Kidney (tissue), 14 donors: ENCODE results near the gene MYO1D. TPM values are rescaled to one million over a fixed set of nuclear protein-coding genes. Genes with fewer than 3 reads are reported as not detected.

Experiments used
- DNase-seq, 5 donors: peaks; one replicate each; pipeline ENCODE4 v3.0.0-alpha.2; 2013 to 2020
- FAIRE-seq: peaks from 2 replicates; lab custom pipeline; 2012; peaks lifted over from hg19 to GRCh38; lab: Jason Lieb, UNC
- H3K27ac ChIP-seq, 2 donors: one replicate each; pipeline ENCODE4 v1.7.0; 2013; ENCODE audit warnings: low read depth in 2 of 2, low read length in 2 of 2, inconsistent platforms in 1 of 2
- H3K27me3 ChIP-seq: one replicate; pipeline ENCODE4 v1.7.1; 2013; ENCODE audit warnings: low read length, inconsistent platforms; ENCODE audit not compliant: control insufficient read depth, insufficient read depth
- H3K36me3 ChIP-seq, 3 donors: one replicate each; pipeline versions ENCODE4 v1.7.0 to v1.7.1; 2013; ENCODE audit warnings: low read length in 3 of 3, control low read depth in 1 of 3, inconsistent platforms in 1 of 3; ENCODE audit not compliant: insufficient read depth in 3 of 3, control insufficient read depth in 2 of 3
- H3K4me1 ChIP-seq, 3 donors: one replicate each; pipeline versions ENCODE4 v1.7.0 to v1.7.1; 2013; ENCODE audit warnings: low read length in 3 of 3, inconsistent platforms in 1 of 3, low read depth in 1 of 3; ENCODE audit not compliant: control insufficient read depth in 2 of 3, insufficient read depth in 2 of 3
- H3K4me3 ChIP-seq, 3 donors: one replicate each; pipeline versions ENCODE4 v1.7.0 to v1.8.1; 2013; ENCODE audit warnings: low read length in 3 of 3, control low read depth in 1 of 3, inconsistent platforms in 1 of 3
- H3K9ac ChIP-seq, 3 donors: one replicate each; pipeline versions ENCODE4 v1.7.0 to v1.7.1; 2013; ENCODE audit warnings: low read length in 3 of 3, control low read depth in 1 of 3, inconsistent platforms in 1 of 3
- H3K9me3 ChIP-seq, 3 donors: one replicate each; pipeline versions ENCODE4 v1.7.0 to v1.7.1; 2013; ENCODE audit warnings: low read length in 3 of 3, control low read depth in 1 of 3, inconsistent platforms in 1 of 3; ENCODE audit not compliant: control insufficient read depth in 2 of 3, insufficient read depth in 1 of 3
- intact Hi-C: fragments of 100-400 bp; cut with DNase I; formaldehyde crosslinking; loops from one replicate; pipeline ENCODE4 v1.11.1; 2022
- polyA plus RNA-seq: library from polyadenylated mRNA; stranded (reverse); fragments of 350-450 nt; fragmentation: Illumina TruSeq; extraction: RNeasy Lipid Tissue Mini Kit (QIAGEN cat#74804); gene quantifications from one replicate; pipeline ENCODE4 v1.2.3, GENCODE V29; 2014; ENCODE audit warnings: low read depth, low replicate concordance; ENCODE audit not compliant: insufficient read depth
- total RNA-seq: library from RNA; stranded (reverse); fragmentation: NEBNext Ultra II Directional; extraction: Animal tissue kit (Norgen Biotek cat#: 25700); gene quantifications from one replicate; pipeline ENCODE4 v1.2.1, GENCODE V29; 2021
- TF ChIP-seq, protein P1 (sequence below): IDR thresholded peaks from 3 replicates; pipeline ENCODE4 v1.5.1; 2012; ENCODE audit warnings: mild to moderate bottlenecking, moderate library complexity, borderline replicate concordance; ENCODE audit not compliant: insufficient read depth; ENCODE audit errors: extremely low read depth
- donor health status: control.
- donor health status: control.
- donor health status: control.
- donor health status: control.
- donor health status: control.
- donor health status: DM: yes; HTN: yes; CAD: no.
- donor health status: Normal renal cell carcinoma (clear cell type).

The MYO1D gene
- total and polyA plus RNA-seq, 2 donors from 2014 or later, result 21.1 to 99.9 TPM

DNA sequence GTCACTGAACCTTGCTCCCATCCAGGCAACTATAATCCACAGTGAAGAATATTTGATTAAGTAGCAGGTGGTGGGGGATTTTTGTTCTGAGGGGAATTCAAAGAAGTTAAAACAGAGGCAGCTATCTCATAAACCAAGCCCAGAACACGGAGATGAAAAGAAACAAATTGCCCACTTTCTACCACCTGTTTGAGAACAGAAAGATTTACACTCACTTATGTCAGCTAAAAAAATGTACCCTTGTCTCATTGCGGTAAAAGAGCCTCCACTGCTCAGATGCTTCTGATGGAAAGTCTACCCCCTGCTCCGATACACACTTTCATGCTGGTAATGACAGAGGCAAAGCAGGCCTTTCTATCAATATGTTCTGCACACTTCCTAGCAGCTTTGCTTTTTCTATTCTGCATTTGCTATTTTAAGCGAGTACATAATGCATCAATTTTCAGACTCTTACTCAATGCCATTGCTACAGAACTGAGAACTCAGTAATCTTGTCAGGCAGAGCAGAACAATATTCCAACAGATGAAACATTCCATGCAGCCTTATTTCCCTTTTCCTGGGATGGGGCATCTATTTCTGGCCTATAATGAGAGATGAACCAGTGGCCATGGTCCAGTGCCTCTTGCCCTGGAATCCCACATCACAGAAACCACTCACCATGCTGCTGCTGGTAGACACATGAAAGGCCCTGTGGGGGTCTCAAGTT lies 361.1 kb downstream of the MYO1D start:
- FAIRE-seq (no peak), DNase-seq (peak in 1 of 5 donors; percentile 15)
- peaks cover 0 to 18% (median 8%) of the 10 kb centered on the region in 3 donors for H3K4me1 ChIP-seq
- intact Hi-C loops, result no loop called here
- no peak overlapping the region for H3K4me3 ChIP-seq
- no peaks in the 10 kb centered on the region for H3K27me3 ChIP-seq
- H3K36me3 ChIP-seq, result no peaks in the 10 kb centered on the region
- no peak overlapping the region for H3K27ac ChIP-seq
- H3K9ac ChIP-seq, result no peak overlapping the region
- no peaks in the 10 kb centered on the region for H3K9me3 ChIP-seq
- TF ChIP-seq, protein P1, sequence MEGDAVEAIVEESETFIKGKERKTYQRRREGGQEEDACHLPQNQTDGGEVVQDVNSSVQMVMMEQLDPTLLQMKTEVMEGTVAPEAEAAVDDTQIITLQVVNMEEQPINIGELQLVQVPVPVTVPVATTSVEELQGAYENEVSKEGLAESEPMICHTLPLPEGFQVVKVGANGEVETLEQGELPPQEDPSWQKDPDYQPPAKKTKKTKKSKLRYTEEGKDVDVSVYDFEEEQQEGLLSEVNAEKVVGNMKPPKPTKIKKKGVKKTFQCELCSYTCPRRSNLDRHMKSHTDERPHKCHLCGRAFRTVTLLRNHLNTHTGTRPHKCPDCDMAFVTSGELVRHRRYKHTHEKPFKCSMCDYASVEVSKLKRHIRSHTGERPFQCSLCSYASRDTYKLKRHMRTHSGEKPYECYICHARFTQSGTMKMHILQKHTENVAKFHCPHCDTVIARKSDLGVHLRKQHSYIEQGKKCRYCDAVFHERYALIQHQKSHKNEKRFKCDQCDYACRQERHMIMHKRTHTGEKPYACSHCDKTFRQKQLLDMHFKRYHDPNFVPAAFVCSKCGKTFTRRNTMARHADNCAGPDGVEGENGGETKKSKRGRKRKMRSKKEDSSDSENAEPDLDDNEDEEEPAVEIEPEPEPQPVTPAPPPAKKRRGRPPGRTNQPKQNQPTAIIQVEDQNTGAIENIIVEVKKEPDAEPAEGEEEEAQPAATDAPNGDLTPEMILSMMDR, result no peak

GRCh38 chr17:32514606-32515005 lies 362.3 kb downstream of the MYO1D start:
- DNase-seq, result no peak
- TF ChIP-seq, protein P1, result no peak
- Histone ChIP-seq H3K9me3 (no peaks in the 10 kb centered on the region), H3K27me3 (no peaks in the 10 kb centered on the region), H3K4me1 (peaks cover 0 to 10% (median 8%) of the 10 kb centered on the region in 3 donors), H3K4me3 (no peak overlapping the region), H3K27ac (no peak overlapping the region), H3K9ac (no peak overlapping the region), H3K36me3 (no peaks in the 10 kb centered on the region)
- intact Hi-C loops, result no loop called here
- FAIRE-seq, result no peak

DNA sequence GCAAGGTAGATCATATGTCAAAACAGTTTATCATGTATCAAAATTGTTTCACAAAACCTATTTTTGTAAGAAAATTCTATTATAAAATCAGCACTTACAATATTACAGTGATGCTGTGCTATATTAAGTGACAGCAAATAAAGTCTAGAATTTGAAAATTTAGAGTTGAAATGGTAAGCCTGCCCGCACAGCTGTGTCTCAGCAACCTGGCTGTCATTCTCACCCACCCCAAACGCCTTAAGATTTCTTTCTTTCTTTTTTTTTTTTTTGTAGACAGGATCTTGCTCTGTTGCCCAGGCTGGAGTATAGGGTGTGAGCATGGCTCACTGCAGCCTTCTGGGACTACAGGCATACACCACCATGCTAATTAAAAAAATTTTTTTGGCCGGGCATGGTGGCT lies 363.3 kb downstream of the MYO1D start:
- intact Hi-C loops, result no loop called here
- FAIRE-seq, result no peak
- no peak overlapping the region for H3K9ac ChIP-seq

More for the DNA sequence above, 363.3 kb downstream of the MYO1D start:
- H3K27me3 ChIP-seq, result no peaks in the 10 kb centered on the region
- H3K9me3 ChIP-seq, result no peaks in the 10 kb centered on the region
- peaks cover 0 to 8% (median 7%) of the 10 kb centered on the region in 3 donors for H3K4me1 ChIP-seq
- H3K4me3 ChIP-seq, result no peak overlapping the region
- TF ChIP-seq, protein P1, result no peak
- DNase-seq, result no peak
- H3K27ac ChIP-seq, result no peak overlapping the region
- no peaks in the 10 kb centered on the region for H3K36me3 ChIP-seq
